ENCODE measurements around the gene TNRC18.
"Not testable (repeated sequence)": the region's sequence is repeated elsewhere in the genome, so short reads cannot be mapped to it uniquely, and the experiment has no call there.

TNRC18 gene

DNA sequence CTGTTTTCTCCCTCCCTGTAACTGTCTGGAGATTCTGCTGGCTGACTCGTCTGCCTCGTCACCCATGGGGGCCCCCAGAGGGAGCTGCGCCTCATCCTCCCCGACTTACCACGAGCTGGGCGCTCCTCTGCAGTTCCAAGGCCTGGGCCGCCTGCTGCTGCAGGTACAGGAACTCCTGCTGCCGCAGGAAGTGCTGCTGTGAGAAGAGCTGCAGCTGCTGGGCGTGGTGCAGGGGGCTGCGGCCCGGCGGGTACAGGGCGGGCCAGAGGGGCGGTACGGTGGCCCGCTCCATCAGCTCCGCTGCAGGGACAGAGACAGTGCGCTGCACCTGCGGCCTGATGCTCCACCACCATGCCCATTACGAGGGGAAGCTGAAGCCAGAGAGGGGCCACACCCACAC lies 47.7 kb downstream of the TNRC18 start:
- no peak for DNase-seq (ENCODE audit: low read depth)

DNA sequence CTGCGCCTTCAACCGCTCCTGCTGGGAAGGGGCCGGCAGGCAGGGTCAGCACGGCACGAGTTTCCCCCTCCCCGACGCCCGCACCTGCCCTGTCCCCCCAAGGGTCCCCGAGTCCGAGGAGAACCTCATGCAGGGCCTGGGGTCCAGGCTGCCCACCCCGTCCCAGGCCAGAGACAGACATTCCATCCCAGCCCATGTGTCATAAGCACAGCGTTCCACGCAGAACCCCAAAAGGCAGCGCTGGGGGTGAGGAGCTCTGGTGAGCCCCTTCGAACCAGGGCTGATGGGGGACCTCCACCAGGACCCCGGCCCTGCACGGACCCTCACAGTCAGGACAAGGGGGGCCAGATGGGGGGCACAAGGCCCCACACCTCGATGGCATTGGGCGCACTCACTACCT lies 49.2 kb downstream of the TNRC18 start:
- no peak for DNase-seq (ENCODE audit: low read depth)

- DNase-seq (ENCODE audit: low read depth), result no peak
Measured at GRCh38 chr7:5373300-5373699, 50.3 kb downstream of the TNRC18 start.

- DNase-seq (ENCODE audit: low read depth), result no peak
Measured at GRCh38 chr7:5370454-5371353, 52.9 kb downstream of the TNRC18 start.

- no peak for DNase-seq (ENCODE audit: low read depth)
Measured at GRCh38 chr7:5367661-5368060, 56.0 kb downstream of the TNRC18 start.

- DNase-seq (ENCODE audit: low read depth), result peak; percentile 16
Measured at GRCh38 chr7:5365976-5366625, 57.5 kb downstream of the TNRC18 start.

- DNase-seq (ENCODE audit: low read depth), result no peak
Measured at GRCh38 chr7:5363729-5364128, 59.9 kb downstream of the TNRC18 start.

GRCh38 chr7:5362466-5362865 lies 61.2 kb downstream of the TNRC18 start:
- no peak for DNase-seq (ENCODE audit: low read depth)

- no peak for DNase-seq (ENCODE audit: low read depth)
Measured at GRCh38 chr7:5361446-5362127, 62.0 kb downstream of the TNRC18 start.

- no peak for DNase-seq (ENCODE audit: low read depth)
Measured at GRCh38 chr7:5360971-5361370, 62.7 kb downstream of the TNRC18 start.

- no peak for DNase-seq (ENCODE audit: low read depth)
Measured at GRCh38 chr7:5360451-5360850, 63.2 kb downstream of the TNRC18 start.

GRCh38 chr7:5360021-5360420 lies 63.6 kb downstream of the TNRC18 start:
- DNase-seq (ENCODE audit: low read depth), result not testable (repeated sequence)

GRCh38 chr7:5359344-5359743 lies 64.3 kb downstream of the TNRC18 start:
- DNase-seq (ENCODE audit: low read depth), result no peak

DNA sequence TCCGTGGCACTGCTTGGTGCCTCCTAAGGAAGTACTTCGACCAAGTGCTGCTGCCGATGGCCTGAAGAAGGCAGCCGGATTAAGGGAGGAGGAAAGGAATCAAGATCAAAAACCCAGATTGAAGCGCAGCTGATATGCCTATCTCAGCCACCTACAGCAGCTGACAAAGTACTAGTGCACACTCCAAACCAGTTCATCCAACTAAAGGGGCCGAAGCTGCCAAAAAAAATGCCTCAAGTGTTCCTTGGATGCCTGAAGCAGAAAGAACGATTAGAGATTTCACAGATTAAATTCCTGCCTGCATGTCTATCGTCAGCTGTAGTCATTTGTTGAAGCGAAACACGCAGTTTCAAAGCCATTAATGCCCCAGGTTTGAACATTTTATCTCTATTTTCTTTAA lies 65.7 kb downstream of the TNRC18 start:
- DNase-seq (ENCODE audit: low read depth), result no peak

DNA sequence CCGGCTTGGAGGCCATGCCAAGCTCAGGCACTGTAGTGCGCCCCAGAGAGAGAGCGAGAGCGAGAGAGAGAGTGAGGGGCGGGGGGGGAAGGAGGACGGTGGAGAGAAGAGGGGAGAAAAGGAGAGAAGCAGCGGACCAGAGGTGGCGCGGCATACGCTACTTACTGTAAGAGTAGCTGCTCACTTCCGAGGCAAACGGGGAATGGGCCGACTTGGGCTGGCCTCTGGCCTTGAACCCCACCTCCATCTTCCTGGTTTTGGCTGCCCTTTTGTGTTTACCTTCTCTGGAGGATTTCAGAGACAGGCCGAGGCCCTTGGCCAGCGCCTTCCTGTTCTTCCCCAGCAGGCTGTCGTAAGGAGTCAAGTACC lies 66.9 kb downstream of the TNRC18 start:
- no peak for DNase-seq (ENCODE audit: low read depth)

DNA sequence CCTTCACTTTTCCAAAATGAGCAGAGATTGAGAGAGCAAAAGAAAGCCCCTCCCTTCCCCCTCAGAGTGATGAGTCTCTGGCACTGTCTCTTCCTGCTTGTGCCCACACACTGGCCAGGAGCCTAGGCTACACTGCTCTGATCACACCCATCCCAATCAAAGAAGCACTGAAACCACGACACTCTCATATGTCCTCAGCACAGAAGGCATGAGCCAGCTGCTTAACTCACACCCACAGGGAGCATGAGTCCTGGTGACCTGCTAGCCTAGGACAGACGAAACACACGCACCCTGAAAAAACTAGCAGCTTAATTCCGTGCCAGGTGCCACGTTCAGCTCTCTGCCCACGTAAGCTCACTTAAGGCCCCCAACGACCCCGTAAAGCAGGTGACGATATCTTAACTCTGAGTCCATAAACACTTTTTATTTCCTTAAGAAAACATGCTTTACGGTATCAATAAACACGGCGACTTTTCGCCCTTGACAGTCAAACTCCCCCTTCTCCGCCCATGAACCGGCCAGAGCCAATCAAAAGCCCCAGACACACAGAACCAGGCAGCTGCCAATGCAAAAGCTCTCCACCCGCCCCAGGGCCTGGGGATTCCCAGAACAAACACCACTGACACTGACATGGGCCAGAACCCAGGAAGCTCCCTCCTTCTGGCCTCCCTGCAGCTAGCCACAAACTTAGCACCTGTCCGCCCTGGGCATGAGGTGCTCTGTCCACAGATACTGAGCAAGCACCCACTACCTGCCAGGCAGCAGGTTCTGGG lies 69.0 kb downstream of the TNRC18 start:
- DNase-seq (ENCODE audit: low read depth), result no peak

DNA sequence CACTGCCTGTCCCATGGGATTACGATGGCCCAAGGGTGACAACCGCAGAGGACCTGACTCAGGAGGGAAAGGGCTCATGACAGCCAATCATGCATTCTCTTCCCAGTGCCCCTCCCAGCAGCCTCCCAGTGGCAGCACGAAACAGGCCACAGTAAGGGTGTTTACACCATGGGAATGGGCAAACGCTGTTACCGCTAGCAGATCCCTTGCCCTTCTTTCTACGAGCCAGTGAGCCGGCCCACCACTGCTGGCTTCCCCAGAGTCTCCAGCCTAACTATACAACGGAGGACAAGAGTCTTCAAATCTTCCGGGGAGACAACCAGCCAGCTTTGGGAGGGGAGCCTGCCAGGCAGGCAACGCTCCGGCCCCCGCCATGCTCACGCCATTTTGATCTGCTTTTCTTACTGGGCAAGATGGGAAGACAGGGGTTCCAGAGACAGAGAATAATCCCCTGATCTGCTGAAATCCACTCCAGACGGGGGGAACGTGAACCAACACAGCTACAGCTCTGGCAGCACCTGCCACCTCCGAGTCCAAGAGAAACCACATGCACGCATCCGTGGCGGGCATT lies 71.1 kb downstream of the TNRC18 start:
- DNase-seq (ENCODE audit: low read depth), result no peak

- no peak for DNase-seq (ENCODE audit: low read depth)
Measured at GRCh38 chr7:5351507-5352265, 71.9 kb downstream of the TNRC18 start.

DNA sequence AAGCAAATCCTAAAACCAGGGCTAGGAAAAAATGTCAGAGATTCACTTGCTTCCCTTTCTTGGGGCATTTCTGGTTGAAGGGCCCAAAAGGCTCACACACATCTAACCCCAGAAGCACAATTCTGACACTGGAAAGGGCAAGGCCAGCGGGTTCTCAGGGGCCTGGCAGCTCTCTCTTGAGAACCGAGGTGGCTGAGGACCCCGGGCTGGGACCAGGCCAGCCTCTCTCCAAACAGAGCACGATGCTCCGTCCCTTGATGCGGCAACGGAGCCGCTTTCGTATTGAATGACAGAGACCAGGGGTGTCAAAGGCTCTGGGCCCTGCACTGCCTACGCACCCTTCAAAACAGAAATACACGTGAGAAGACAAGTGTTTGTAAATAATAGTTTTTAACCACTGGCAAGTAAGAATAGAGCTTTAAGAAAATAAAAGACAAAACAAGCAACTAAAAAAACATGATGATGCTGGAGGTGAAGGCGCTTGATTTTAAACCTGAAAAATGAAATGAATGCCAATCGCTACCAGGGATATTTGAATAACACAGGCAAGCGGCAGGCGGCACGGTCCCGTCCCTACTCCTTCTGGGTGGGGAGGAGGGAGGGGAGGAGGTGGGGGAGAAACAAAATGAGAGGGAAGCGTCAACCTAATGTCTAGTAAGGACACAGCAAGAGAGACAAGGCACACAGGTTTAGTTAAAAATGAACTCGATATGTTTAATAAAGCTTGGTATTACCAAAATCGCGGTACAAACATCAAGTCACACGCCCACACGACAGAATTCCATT lies 72.8 kb downstream of the TNRC18 start:
- DNase-seq (ENCODE audit: low read depth), result no peak

DNA sequence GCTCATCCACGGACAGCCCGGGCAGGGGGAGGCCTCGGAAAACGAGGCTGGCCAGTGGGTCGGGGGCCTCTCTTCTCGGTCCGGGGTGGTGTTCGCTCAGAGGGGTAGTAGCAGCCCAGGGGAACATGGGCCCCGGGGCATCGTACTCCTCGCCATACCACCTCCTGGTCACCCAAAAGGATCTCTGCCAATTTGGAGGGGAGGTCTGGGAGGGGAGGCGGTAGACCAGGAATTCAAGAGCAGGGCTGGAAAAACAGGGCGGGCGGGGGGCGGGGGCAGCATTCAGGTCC lies 73.5 kb downstream of the TNRC18 start:
- no peak for DNase-seq (ENCODE audit: low read depth)

All from stimulated activated CD8-positive, alpha-beta memory T cell treated with anti-CD3 and anti-CD28 coated beads, Interleukin-12 subunit alpha, Interleukin-12 subunit beta, amount 100 ng/mL, for 4 hours (primary cell).